GM06990 (cell line): ENCODE measurements around the gene GNG7.
A peak's percentile ranks its signal among the peaks of the same experiment; 100 is the strongest.
"Not testable (repeated sequence)": the region's sequence is repeated elsewhere in the genome, so short reads cannot be mapped to it uniquely, and the experiment has no call there.

Experiments used
- DNase-seq: peaks from one replicate; pipeline ENCODE4 v3.0.0-alpha.2; 2011; ENCODE audit not compliant: insufficient read length; ENCODE audit errors: extremely low read depth
- H3K27me3 ChIP-seq: replicated peaks from 2 replicates; pipeline ENCODE4 v1.6.0; 2011; ENCODE audit warnings: low read length; ENCODE audit not compliant: control insufficient read depth, insufficient read depth
- H3K36me3 ChIP-seq: 2 replicates; pipeline ENCODE4 v1.5.1; 2011; ENCODE audit warnings: low read length; ENCODE audit not compliant: control insufficient read depth, insufficient read depth
- H3K4me3 ChIP-seq: replicated peaks from 2 replicates; pipeline ENCODE4 v1.5.1; 2011; ENCODE audit warnings: low read depth, mild to moderate bottlenecking, control low read depth, low read length
- TF ChIP-seq, protein P1 (sequence below): IDR thresholded peaks from 2 replicates; pipeline ENCODE4 v1.5.1; 2011; ENCODE audit warnings: low read length, control low read depth, mild to moderate bottlenecking, inconsistent platforms; ENCODE audit not compliant: insufficient read depth, poor library complexity, severe bottlenecking

The GNG7 gene

DNA sequence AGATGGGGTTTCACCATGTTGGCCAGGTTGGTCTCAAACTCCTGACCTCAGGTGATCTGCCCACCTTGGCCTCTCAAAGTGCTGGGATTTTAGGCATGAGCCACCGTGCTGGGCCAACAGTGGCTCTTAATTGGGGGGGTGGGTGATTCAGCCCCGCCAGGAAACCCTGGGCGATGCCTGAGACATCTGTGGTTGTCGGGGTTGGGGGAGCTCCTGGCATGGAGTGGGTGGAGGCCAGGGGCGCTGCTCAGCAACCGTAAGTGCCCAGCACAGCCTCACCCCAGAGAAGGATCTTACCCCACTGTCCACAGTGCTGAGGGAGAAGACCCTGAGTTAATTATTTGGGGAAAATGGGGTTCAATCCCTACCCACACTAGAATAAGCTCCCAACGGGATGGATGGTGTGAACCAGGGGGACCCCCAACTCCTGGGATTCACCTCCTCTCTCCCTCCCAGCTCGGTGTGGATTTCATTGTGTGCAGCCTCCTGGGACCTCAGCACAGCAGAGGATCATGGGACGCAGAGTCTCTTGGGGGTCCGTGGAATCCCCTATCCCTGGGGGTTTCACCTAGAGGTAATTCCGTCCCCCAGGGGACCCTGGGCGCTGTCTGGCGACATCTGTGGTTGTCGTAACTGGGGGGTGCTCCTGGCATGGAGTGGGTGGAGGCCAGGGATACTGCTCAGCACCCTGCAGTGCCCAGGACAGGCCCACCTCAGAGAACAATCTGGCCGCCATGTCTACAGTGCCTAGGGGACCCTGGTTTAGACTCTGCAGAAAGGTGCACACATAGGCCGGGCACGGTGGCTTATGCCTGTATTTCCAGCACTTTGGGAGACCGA, 157.7 kb downstream of the GNG7 start:
- Histone ChIP-seq H3K4me3 (no peak overlapping the region), H3K27me3 (no peaks in the 10 kb centered on the region), H3K36me3 (no peaks in the 10 kb centered on the region)
- TF ChIP-seq, protein P1, sequence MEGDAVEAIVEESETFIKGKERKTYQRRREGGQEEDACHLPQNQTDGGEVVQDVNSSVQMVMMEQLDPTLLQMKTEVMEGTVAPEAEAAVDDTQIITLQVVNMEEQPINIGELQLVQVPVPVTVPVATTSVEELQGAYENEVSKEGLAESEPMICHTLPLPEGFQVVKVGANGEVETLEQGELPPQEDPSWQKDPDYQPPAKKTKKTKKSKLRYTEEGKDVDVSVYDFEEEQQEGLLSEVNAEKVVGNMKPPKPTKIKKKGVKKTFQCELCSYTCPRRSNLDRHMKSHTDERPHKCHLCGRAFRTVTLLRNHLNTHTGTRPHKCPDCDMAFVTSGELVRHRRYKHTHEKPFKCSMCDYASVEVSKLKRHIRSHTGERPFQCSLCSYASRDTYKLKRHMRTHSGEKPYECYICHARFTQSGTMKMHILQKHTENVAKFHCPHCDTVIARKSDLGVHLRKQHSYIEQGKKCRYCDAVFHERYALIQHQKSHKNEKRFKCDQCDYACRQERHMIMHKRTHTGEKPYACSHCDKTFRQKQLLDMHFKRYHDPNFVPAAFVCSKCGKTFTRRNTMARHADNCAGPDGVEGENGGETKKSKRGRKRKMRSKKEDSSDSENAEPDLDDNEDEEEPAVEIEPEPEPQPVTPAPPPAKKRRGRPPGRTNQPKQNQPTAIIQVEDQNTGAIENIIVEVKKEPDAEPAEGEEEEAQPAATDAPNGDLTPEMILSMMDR: no peak
- no peak for DNase-seq

DNA sequence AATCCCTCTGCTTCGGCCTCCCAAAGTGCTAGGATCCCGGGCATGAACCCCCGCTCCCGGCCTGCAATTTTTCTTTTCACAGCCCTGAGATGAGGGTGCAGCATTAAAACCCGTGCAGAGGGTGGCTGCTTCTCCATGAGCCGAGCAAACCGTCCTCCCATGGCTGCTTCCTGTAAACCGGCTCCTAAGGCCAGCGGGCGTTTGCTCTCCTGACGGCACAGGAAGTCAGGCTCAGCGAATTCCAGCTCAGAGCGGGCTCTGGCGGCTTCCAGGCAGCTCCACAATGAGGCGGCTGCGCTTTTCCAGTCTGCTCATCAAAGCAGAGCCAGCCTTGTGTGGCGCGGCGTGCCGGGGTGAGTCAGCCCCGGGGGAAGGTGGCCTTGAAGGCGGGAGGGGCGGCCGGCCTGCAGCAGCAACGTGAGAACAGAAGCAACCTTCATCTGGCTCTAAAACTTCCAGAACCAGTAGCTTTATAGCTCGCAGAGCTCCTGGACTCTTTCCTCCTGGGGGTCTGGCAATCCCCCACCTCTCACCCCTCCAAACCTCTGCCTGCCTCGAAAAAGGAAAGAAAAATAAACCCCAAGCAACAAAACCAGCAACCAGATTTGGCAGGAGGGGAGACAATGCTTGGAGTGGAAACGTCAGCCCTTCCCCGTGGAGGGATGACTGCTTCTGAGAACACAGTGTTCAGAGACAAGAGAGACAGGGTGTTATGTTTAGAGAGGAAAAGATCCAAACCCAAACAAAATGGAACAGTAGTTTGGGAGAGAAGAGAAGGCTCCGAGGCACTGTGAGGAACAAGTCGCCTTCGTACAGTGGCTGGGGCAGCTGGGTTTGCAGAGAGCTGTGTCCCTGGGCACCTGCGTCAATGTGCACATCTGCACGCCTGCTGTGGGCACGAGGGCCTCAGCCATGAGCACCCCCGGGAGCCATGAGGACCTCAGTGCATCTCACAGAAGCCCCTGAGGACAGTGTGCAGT, 158.7 kb downstream of the GNG7 start:
- Histone ChIP-seq H3K4me3 (peak overlapping the region; percentile 8), H3K27me3 (no peaks in the 10 kb centered on the region), H3K36me3 (no peaks in the 10 kb centered on the region)
- TF ChIP-seq, protein P1: no peak
- DNase-seq: peak; percentile 77

DNA sequence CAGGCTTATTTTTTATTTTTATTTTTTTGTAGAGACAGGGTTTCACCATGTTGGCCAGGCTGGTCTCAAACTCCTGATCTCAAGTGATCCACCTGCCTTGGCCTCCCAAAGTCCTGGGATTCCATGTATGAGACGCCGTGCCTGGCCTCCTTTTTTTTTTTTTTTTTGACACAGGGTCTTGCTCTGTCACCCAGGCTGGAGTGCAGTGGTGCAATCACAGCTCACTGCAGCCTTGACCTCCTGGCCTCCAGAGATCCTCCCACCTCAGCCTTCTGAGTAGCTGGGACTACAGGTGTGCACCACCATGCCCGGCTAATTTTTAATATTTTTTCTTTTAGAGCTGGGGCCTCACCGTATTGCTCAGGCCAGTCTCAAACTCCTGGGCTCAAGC, 159.4 kb downstream of the GNG7 start:
- H3K27me3 ChIP-seq, H3K4me3 ChIP-seq, DNase-seq, H3K36me3 ChIP-seq: not testable (repeated sequence)

DNA sequence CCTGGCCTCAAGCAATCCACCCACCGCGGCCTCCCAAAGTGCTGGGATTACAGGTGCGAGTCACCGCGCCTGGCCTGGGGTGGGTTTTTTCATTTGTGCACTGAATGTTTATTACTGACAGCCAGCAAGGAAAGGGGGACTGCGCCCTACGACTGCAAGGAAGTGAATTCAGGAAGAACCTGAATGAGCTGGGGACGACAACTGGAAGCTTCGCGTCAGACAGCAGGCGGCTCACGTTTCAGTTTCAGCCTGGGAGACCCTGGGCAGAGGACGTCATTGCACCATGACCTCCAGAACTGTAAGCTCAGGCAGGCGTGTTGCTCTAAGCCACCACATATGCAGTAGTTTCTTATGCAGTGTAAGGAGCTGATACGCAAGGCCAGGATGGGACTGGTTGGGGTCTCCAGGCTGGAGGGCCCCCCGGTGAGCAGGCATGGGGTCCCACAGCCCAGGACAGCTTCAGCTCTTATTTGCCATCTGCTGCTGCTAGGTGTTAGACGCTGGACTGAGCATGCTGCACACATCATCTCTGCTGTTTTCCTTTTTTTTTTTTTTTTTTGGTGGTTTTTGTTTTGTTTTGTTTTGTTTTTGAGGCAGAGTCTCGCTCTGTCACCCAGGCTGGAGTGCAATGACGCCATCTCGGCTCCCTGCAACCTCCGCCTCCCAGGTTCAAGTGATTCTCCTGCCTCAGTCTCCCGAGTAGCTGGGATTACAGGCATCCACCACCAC, 160.0 kb downstream of the GNG7 start:
- peak; percentile 65 for DNase-seq

DNA sequence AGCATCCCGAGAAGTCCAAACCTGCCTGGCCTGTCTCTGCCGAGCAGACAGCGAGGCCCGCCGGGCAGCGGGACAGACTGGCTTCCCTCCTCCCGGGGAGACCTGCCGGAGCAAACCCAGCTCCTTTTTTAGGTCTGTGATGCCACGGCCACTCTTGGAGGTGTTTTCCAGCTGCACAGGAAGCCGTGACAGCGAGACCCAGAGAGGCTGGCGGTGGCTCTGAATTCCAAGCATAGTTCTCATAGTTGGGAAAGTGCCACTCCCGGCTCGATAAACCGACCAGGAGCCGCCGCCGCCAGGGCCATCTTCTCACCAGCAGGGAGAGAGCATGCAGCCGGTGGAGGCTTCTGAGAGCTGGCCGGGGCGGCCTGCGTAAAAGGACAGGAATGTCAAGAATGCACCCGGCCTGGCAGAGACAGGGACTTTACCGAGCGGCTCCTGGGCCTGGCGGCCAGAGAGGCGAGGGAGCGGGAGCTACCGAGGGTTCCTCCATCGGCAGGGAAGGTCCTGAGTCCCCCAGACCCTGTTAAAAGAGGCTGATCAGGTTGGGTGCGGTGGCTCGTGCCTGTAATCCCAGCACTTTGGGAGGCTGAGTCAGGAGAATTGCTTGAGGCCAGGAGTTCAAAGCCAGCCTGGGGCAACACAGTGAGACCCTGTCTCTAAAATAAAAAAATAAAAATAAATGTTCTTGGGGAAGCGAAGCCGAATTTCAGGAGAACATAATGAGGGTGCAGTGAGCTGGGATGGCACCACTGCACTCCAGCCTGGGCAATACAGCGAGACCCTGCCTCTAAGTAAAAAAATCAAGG, 161.6 kb downstream of the GNG7 start:
- Histone ChIP-seq H3K27me3 (no peaks in the 10 kb centered on the region), H3K4me3 (no peak overlapping the region), H3K36me3 (no peaks in the 10 kb centered on the region)
- DNase-seq: no peak
- TF ChIP-seq, protein P1: no peak

More for the DNA sequence above, 160.0 kb downstream of the GNG7 start:
- Histone ChIP-seq H3K4me3 (no peak overlapping the region), H3K27me3 (no peaks in the 10 kb centered on the region), H3K36me3 (no peaks in the 10 kb centered on the region)
- TF ChIP-seq, protein P1: no peak
